GM18499 (cell line): ENCODE data around the gene RREB1.

ENCODE experiments used
- ATAC-seq: cut with Tn5 transposase; IDR thresholded peaks from one replicate; pipeline ENCODE4 v1.9.1; 2021; ENCODE audit warnings: moderate number of reproducible peaks; ENCODE audit not compliant: insufficient read depth, unreplicated experiment

The RREB1 gene

DNA sequence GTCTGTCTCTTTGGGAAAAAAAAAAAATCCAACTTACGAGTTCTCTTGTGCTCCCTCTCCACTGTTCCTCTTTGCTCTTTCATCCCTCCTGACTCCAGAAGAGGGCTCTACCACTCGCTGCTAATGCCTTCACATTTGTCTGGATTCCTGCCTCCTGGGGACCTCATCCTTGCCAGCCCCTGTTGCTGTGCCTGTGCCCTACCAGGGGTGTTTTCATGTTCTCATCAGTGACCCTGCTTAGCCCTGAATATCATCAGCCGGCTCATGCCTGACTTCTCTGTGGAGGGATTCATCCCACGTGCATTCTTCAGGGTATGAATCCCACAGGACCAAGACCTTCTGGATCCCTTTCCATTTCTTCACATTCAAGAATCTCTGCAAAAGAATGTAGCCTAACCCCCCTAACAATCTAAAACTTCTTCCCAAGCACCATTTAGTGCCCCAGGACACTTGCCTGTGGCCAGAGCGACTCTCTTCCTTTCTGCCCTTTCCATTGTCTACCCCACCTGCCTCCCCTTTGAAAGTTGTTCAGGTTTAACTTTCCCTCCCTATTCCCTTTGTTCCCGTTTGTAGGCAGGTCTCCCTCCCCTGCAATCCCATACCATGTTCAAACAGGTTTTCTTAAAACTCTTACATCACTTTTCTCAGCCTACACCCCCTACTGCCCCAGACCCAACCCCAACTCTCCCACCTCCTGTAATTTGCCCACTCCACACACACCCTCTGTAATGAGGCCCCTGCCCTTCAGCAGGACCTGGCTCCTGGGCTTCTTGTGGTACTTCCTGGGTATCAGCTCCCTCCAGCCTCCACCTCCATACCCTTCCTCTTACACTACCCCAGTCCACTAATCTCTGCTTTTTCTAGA, 50.2 kb downstream of the RREB1 start:
- no peak for ATAC-seq

GRCh38 chr6:7159790-7160525, 52.2 kb downstream of the RREB1 start:
- no peak for ATAC-seq

- ATAC-seq, result no peak
Measured at GRCh38 chr6:7161253-7161623, 53.5 kb downstream of the RREB1 start.

DNA sequence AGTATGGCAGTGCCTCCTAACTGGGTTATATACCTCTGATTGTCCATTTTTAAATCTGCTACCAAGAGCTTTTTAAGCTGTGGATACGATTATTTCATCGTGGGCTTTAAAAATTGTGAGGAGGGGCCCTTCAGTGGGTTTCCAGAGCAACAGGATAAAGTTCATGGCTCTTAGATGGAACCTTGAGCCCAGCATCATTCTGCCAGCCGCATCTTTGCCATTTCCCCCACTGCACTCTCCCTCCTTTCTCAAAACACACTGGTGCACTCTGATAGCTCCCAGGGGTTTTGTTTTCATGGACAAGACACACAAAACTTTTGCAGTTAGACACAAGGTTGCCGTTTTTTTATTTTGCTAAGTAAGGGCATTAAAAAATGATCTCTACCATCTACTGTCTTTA, 54.1 kb downstream of the RREB1 start:
- ATAC-seq, result no peak

- ATAC-seq, result no peak
Measured at GRCh38 chr6:7163661-7164071, 55.9 kb downstream of the RREB1 start.

- ATAC-seq, result no peak
Measured at GRCh38 chr6:7164536-7165001, 56.8 kb downstream of the RREB1 start.

- no peak for ATAC-seq
Measured at GRCh38 chr6:7165002-7165889, 57.5 kb downstream of the RREB1 start.

DNA sequence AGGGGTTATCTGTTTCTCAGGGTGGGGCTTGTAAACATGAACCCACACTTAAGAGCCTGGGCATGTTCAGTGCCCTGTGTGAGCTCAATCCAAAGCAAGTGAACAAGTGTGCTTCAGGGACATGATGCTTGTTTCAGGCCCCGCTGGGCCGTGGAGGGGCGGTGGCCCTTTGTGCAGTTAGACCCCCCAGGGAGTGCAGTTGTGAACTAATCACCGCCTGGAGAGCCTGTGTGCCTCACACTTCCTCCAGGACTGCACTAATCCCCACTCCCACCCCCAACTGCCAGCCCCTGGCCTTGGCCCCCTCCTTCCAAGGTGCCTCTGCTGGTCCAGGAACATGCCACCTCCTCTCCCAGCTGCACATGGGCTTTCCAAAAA, 58.1 kb downstream of the RREB1 start:
- no peak for ATAC-seq

- no peak for ATAC-seq
Measured at GRCh38 chr6:7166410-7167293, 58.9 kb downstream of the RREB1 start.

- ATAC-seq, result no peak
Measured at GRCh38 chr6:7169296-7169721, 61.5 kb downstream of the RREB1 start.

DNA sequence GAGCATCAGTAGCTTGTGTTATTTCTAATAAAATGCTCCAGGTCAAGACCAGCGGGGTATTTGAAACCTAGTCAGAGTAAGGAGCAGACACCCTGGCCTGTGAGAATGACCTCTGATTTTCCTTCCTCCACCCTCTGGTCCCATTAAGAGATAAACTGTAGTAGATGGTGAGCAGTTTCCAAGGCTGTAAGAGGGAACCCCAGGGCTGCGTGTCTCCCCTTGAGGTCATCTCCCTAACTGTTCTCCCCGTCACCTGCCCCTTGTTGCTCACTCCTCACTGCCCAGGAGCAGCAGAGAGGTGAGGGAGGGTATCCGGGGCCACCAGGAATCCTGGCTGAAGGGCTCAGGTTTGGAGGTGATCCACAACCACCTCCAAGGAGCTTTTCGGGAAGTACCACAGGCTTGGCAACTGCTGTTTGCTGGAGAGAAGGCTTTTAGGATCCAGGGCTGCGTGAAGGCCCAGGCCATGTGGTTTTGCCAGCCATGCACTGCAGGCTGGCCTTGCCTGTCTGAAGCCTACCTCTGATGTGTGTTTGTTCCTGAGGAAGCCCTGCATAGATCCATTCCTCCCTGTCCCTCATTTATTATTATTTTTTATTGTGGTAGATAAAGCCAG, 62.5 kb downstream of the RREB1 start:
- no peak for ATAC-seq

GRCh38 chr6:7171119-7171518, 63.4 kb downstream of the RREB1 start:
- no peak for ATAC-seq

- ATAC-seq, result no peak
Measured at GRCh38 chr6:7171733-7172132, 64.0 kb downstream of the RREB1 start.

DNA sequence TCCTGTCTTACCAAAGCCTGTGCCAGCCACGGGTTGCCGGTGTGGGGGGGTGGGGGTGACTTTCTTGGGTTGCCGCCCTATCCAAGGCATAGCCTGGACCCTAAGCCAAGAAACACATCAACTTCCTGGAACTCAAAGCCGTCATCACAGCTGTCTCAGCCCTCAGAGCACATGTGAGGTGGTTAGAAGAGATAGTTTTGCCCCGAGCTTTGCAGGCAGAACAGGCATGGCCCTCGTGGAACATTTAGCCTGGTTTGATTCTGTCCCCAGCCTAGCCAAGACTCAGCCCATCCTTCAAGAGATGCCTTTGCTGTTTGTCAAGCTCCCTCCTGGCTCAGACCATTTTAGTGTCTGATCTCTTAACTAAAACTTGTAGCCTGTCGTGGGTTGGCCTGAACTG, 64.9 kb downstream of the RREB1 start:
- ATAC-seq, result no peak

DNA sequence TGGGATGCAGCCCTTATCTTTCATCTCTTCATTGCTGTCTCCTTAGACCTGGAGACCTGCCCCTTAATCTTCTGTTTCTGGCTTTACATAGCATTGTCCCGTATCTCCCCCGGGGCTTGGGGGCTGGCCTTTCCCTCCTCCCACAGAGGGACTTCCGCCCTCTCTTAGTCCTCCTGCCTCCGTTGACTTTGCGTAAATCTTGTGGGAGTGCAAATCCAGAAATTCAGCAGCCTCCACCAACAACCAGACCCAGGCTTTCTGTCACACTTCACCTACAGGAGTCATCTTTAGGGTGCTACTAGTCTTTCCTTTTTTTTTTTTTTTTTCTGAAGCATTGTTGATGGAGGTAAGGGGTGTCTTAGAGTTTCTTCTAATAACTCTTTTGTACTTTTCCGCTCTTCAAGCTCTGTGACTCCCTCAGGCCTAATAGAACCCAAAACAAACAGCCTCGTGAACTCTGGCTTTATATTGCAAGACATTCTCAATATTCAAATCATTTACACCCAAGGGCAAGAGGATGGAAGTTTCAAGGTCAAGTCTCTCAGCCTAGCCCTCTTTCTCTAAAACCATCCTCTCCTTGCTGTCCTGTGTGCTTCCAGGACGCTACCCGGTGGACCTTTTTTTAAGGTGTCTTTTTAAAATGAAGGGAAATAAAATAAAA, 66.2 kb downstream of the RREB1 start:
- ATAC-seq, result no peak

DNA sequence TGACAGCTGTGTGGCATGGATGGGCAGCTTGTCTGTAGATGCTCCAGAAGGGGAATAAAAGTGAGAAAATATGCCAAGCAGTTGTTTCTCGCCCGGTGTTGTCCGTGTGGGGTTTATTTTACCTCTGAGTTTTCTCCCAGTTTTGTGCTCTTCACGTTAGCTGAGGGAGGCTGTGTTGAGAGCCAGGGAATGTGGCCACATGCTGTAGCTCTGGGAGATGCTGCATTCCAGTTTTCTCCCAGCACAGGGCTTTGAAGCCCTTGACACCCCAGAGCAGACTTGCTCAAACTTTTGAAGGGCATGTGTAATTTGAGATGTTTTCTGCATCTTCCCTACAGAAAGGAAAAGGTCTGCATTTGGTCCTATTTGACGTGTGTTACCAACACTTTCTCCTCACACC, 67.7 kb downstream of the RREB1 start:
- ATAC-seq, result no peak

DNA sequence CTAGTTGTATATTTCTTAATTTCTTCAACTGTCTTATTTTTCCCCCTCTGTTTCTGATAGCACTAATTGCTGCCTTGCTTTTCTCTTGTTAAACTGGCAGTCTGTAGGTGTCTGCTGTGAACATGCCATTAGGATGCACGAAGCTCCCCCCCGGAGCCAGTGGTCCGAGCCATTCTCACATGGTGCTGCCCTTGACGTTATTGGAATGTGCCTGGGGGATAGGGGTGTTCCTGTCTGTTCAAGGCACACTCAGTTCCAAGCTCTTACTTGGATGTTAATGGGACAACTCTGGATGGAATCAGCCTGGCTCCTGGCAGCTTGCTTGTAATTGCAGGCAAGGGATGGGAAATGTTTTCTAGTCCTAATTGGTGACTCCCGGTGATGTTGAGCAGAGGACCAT, 68.4 kb downstream of the RREB1 start:
- ATAC-seq, result no peak

DNA sequence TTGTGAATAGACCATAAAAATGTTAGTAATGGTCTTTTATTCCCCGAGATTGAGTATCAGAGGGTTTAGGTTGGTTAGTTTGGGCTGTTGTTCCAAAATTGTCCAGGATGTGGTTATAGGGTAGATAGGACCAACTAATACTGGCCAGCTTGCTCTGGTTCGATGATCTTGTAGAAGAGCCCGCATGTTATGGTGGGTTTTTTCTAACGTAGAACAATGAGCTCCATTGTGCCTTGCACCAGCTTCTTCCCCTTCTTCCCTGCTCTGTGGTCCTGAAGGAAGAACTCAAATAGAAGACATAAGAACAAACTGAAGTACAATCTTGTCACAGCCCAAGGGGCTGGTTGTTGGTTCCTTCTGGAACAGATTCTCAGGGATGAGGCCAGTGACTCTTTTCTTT, 70.5 kb downstream of the RREB1 start:
- ATAC-seq, result no peak

DNA sequence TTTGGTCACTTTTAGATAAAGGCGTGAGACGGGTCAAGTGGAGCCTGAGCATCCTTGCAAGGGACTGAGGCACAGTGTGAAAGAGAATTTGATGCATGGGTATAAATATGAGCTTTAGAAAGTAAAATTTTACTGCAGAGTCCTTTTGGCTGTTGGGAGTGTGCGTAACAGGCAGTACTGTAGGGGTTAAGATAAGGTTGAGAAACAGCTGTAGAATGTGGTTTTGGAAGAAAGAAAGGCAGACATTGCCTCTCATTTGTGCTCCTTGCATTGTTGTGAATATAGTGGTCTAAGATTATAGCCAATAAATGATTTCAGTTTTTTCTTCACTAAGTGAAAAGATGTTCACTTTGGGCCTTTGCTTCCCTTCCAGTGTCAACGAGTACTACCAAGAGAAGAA, 73.0 kb downstream of the RREB1 start:
- no peak for ATAC-seq
